ENCODE measurements around the gene MEPE. TPM values are rescaled to one million over a fixed set of nuclear protein-coding genes. Genes with fewer than 3 reads are reported as not detected.

Gene MEPE
- total RNA-seq, 2 experiments from 2014 or later: not detected

DNA sequence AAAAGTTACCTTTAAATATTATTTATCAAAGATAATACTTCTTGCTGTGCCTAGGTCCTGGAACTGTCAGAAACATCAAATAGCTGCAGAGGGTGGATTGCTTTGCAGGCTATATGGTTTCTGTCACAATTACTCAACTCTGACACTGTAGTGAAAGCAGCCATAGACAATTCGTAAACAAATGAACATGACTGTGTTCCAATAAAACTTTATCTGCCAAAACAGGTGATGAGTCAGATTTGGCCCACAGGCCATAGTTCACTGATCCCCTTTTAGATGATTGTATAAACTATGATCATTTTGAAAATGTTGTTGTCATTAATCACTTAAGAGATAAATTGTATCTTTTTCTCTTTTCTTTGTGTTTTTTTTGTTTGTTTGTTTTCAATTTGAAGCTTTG lies 8.4 kb upstream of the MEPE start:
- ChIA-PET CTCF (no interaction called here), POLR2A (no interaction called here)
- no peak for DNase-seq
- Mint-ChIP-seq H3K9me3 (no peaks in the 10 kb centered on the region), H3K36me3 (ENCODE audit: low read depth) (no peaks in the 10 kb centered on the region), H3K27me3 (peaks cover 13% of the 10 kb centered on the region), H3K4me1 (ENCODE audit: low read depth) (no peaks in the 10 kb centered on the region), H3K27ac (no peak overlapping the region), H3K4me3 (no peak overlapping the region)
- intact Hi-C loops (cut with micrococcal nuclease): no loop called here
- TF ChIP-seq, protein P1, sequence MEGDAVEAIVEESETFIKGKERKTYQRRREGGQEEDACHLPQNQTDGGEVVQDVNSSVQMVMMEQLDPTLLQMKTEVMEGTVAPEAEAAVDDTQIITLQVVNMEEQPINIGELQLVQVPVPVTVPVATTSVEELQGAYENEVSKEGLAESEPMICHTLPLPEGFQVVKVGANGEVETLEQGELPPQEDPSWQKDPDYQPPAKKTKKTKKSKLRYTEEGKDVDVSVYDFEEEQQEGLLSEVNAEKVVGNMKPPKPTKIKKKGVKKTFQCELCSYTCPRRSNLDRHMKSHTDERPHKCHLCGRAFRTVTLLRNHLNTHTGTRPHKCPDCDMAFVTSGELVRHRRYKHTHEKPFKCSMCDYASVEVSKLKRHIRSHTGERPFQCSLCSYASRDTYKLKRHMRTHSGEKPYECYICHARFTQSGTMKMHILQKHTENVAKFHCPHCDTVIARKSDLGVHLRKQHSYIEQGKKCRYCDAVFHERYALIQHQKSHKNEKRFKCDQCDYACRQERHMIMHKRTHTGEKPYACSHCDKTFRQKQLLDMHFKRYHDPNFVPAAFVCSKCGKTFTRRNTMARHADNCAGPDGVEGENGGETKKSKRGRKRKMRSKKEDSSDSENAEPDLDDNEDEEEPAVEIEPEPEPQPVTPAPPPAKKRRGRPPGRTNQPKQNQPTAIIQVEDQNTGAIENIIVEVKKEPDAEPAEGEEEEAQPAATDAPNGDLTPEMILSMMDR (IDR thresholded peaks at IDR 0.05): no peak
- no peak for ATAC-seq

DNA sequence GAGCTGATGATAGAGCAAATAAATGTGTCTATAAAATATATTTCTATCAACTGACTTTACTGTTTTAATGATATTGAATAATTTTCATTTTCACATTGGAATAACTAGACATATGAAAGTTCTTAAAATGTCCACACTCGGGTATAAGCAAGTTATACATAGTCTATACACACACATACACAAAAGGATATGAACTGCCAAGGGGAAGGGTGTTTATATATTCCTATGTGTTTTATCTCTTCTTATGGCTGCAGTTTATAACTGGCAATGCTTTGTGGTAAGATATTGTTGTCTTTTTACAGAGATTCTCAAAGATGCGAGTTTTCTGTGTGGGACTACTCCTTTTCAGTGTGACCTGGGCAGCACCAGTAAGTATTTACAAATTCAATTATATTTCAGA lies 1.6 kb downstream of the MEPE start:
- no peak overlapping the region for H3K4me3 Mint-ChIP-seq

DNA sequence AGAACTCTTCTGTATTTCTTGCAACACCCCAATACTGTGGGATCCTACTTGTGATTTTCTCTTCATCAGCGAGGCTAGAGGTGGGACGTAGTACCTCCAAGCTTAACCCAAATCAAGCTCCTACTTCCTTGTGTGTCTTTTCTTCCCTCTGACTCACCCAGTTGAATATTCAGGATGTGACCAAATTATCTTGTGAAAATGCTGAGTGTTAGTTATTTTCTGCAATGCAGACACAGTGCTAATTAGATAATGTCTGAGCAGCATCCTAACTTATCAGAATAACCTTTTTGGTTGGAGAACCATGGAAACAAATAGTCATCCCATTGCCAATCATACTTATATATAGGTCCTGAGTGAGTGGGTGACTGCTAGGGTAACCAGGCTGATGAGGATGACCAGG lies 2.4 kb downstream of the MEPE start:
- TF ChIP-seq, protein P1 (IDR thresholded peaks at IDR 0.05): no peak
- DNase-seq (no peak), ATAC-seq (no peak)
- POLR2A ChIA-PET: no interaction called here
- no peak overlapping the region for H3K4me3 Mint-ChIP-seq
- intact Hi-C loops (cut with micrococcal nuclease): no loop called here
- peaks cover 9% of the 10 kb centered on the region for H3K27me3 Mint-ChIP-seq
- no peaks in the 10 kb centered on the region for H3K4me1 Mint-ChIP-seq (ENCODE audit: low read depth)
- no peaks in the 10 kb centered on the region for H3K36me3 Mint-ChIP-seq (ENCODE audit: low read depth)
- no peaks in the 10 kb centered on the region for H3K9me3 Mint-ChIP-seq
- CTCF ChIA-PET: interaction anchor here (0.9 to 1.5 kb wide), 3 partner anchors 9 to 377 kb away, joined by 3 read pairs; no protein-coding TSS in a partner anchor
- no peak overlapping the region for H3K27ac Mint-ChIP-seq

More for the DNA sequence above, 1.6 kb downstream of the MEPE start:
- Mint-ChIP-seq H3K4me1 (ENCODE audit: low read depth) (no peaks in the 10 kb centered on the region), H3K9me3 (no peaks in the 10 kb centered on the region), H3K36me3 (ENCODE audit: low read depth) (no peaks in the 10 kb centered on the region), H3K27ac (no peak overlapping the region), H3K27me3 (peaks cover 10% of the 10 kb centered on the region)
- ChIA-PET CTCF (interaction anchor here (0.9 kb wide), 1 partner anchor 15 kb away, joined by 3 read pairs; no protein-coding TSS in a partner anchor), POLR2A (no interaction called here)
- intact Hi-C loops (cut with micrococcal nuclease): no loop called here
- TF ChIP-seq, protein P1 (IDR thresholded peaks at IDR 0.05): no peak
- no peak for ATAC-seq
- no peak for DNase-seq

DNA sequence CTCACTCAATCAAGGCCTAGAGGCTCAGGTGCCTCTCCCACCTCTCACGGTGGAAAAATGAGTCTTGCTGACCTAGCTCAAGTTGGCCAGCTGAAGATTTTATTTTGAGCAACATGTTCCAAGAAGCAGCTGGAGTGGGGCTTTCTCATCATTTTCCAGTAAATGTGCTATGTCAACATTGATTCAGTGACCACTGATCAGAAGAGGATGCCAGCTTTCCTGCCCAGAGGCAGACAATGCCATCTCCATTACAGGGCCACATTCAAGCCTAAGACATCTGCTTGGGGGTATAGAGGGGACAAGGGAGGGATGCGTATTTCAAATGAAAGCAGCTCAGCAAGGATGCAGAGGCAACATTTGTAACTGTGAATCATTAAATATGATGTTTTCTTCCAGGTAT lies 3.0 kb downstream of the MEPE start:
- Mint-ChIP-seq H3K27ac (no peak overlapping the region), H3K9me3 (no peaks in the 10 kb centered on the region), H3K4me1 (ENCODE audit: low read depth) (no peaks in the 10 kb centered on the region), H3K27me3 (peaks cover 12% of the 10 kb centered on the region), H3K36me3 (ENCODE audit: low read depth) (no peaks in the 10 kb centered on the region), H3K4me3 (no peak overlapping the region)
- CTCF ChIA-PET: interaction anchor here (1.0 to 1.5 kb wide), 2 partner anchors 8 to 376 kb away, joined by 3 read pairs; no protein-coding TSS in a partner anchor
- DNase-seq (no peak), ATAC-seq (no peak)
- TF ChIP-seq, protein P1 (IDR thresholded peaks at IDR 0.05): no peak
- POLR2A ChIA-PET: no interaction called here
- intact Hi-C loops (cut with micrococcal nuclease): no loop called here

DNA sequence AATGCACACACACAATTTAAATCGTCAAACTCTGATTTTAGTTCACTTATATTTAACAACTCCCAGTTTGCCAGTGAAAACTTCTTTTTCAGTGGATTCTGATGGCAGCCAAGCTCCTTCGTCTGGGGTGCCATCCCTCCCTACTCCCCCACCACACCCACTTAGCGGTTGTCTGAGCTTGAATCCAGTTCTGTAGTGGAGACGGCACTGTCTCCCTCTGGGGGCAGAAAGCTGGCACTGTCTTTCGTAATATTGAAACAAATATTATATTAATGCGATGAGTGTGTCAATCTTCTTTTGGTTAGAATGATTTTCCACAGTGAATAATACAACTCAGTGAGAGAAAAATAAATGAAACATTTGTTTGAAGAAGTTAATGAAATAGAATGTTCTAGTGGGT lies 5.4 kb downstream of the MEPE start:
- H3K27ac Mint-ChIP-seq: no peak overlapping the region
- H3K27me3 Mint-ChIP-seq: peaks cover 17% of the 10 kb centered on the region
- CTCF ChIA-PET: interaction anchor here (0.9 to 4.3 kb wide), 5 partner anchors 11 to 158 kb away, joined by 3 to 35 read pairs (median 6); no protein-coding TSS in a partner anchor
- DNase-seq (no peak), ATAC-seq (no peak)
- POLR2A ChIA-PET: interaction anchor here (0.7 kb wide), 1 partner anchor 155 kb away, joined by 3 read pairs; no protein-coding TSS in a partner anchor
- no peaks in the 10 kb centered on the region for H3K36me3 Mint-ChIP-seq (ENCODE audit: low read depth)
- no peaks in the 10 kb centered on the region for H3K9me3 Mint-ChIP-seq
- intact Hi-C loops (cut with micrococcal nuclease): no loop called here
- no peaks in the 10 kb centered on the region for H3K4me1 Mint-ChIP-seq (ENCODE audit: low read depth)
- TF ChIP-seq, protein P1 (IDR thresholded peaks at IDR 0.05): no peak
- no peak overlapping the region for H3K4me3 Mint-ChIP-seq

Data from activated CD8-positive, alpha-beta T cell treated with anti-CD3 and anti-CD28 coated beads for 36 hours (primary cell).